ENCODE measurements around the gene SERGEF. TPM values are rescaled to one million over a fixed set of nuclear protein-coding genes. Genes with fewer than 3 reads are reported as not detected.

Gene SERGEF
- total RNA-seq, 1 experiment from 2014 or later = 13.3 TPM

Other genes starting within 250 kb of the SERGEF start
- gene TPH1, start 33.2 kb upstream of the SERGEF start, total RNA-seq (2014; rRNA removed; shearing (Covaris generic)) = 0.03 TPM in 1 of 2 replicates, not detected in the other
- gene SAAL1, start 93.0 kb upstream of the SERGEF start, total RNA-seq (2014; rRNA removed; shearing (Covaris generic)) = 47.7 and 50.9 TPM in 2 replicates
- gene MRGPRX3, start 119.5 kb upstream of the SERGEF start, total RNA-seq (2014; rRNA removed; shearing (Covaris generic)) = not detected in 2 replicates
- gene MRGPRX4, start 159.8 kb upstream of the SERGEF start, total RNA-seq (2014; rRNA removed; shearing (Covaris generic)) = not detected in 2 replicates
- gene SAA4, start 223.8 kb upstream of the SERGEF start, total RNA-seq (2014; rRNA removed; shearing (Covaris generic)) = not detected in 2 replicates
- not detected in 2 replicates for gene SAA2, start 235.6 kb upstream of the SERGEF start, total RNA-seq (2014; rRNA removed; shearing (Covaris generic))